AG08395 (cell line): ENCODE results near the gene NCBP2.
A peak's percentile ranks its signal among the peaks of the same experiment; 100 is the strongest.

Experiments used
- DNase-seq: peaks from one replicate; pipeline ENCODE4 v3.0.0; 2012; ENCODE audit warnings: mixed read lengths, low spot score

Gene NCBP2

DNA sequence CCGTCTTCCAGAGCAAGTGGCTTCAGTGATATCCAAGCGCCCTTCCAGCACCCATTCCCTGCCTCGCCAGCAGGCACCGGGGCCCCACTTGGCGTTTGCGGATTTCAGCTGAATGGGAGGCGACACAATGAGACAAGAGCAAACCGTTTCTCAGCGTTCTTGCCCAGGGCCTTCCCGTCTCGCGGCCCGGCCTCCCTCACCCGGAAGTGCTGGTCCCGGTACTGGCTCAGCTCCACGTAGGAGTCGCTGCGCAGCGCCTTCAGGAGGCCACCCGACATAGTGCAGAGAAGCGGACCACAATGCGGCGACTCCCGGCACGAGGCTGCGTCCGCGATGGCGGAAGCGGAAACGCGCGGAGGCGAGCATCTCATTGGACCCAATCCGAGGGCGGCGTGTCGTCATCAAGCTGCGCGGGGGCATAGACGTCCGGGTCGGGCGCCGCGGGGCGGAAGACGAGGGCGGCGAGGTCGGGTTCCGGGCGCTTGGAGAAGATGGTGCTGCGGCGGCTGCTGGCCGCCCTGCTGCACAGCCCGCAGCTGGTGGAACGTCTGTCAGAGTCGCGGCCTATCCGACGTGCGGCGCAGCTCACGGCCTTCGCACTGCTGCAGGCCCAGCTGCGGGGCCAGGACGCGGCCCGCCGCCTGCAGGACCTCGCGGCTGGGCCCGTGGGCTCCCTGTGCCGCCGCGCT lies at the start of gene NCBP2:
NCBP2 (minus strand) TSS at position 303 of the 689 bp plus-strand sequence; CDS start at position 278, 25 bp downstream.
- DNase-seq, result peak; percentile 96

DNA sequence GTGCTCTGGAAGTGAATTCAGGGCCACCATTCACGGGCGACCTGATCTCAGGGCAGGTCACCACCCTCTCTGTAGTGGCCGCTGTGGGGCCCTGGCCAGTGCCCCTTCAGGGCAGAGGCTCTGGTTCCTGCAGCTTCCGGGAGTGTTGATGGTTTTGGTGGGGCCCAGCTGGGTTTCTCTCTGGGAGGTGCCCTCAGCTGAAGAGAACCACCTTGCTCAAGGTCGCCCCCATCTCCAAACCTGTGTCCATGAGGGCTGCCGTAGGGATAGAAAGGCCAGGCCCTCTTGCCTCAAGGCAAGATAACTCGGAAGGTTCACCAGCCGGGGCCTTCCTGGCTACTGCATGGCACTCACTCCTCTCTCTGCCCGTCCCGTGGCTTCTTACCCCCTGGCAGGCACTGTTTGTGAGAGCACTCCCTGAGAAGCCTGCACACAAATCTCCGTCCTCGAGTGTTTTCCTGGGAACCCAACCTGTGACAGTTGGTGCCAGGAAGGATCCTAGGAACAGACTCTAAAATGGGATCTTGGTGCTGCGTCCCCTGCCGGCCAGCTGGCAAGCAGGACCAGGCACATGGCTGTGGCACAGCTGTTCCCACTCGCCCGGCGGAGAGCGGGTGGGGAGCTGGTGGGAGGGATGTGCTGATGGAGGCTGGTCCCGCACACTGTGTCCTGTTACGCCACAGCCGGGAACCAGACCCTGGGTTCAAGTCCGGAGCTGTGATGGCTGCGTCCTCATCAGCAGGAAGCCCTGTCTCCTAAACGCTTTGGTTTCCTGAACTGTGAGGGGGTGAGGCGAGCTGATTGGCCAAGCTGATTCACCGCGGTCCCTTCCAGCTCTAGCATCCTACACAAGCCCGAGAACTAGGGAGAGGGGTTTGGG lies 49.5 kb upstream of the NCBP2 start:
- DNase-seq, result no peak

DNA sequence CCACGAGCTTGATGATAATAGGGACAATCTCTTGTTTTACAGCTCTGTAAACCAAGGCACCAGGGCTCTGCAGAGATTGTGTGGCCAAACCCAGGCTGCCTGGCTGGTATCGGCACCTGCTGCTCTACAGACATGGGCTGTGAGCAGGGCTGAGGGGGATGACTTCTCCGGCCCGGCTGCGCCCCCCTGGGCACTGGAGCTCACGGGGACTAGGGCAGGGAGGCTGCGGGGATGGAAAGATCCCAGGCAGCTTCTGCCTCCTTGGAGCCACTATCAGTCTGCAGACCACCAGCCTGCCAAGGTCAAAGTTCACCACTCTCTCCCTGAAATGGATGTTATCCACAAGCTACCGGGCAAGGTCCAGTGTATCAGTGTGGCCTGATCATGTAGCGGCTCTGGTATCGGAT lies 48.3 kb upstream of the NCBP2 start:
- DNase-seq, result no peak

DNA sequence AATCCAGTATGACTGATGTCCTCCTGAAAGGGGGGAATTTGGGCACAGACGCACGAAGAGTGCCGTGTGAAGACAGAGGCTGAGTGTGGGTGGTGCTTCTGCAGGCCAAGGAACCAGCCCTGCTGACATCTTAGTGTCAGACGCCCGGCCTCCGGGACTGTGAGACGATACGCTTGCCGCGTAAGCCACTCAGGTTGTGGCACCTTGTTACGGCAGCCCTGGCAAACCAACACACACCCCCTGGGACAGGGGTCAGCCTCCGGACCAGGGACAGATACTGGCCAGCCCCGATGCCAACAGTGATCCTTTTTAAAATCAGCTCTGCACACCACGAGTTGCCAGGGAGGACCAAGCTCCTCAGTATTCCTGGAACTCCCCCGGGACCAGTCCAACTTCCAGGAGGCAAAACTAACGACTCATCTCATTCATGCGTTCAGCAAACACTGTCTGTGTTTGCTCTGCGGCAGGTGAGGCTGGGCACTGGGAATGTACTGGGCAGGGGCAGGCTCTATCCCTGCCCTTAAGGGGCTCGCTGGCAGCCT lies 47.5 kb upstream of the NCBP2 start:
- peak; percentile 62 for DNase-seq

DNA sequence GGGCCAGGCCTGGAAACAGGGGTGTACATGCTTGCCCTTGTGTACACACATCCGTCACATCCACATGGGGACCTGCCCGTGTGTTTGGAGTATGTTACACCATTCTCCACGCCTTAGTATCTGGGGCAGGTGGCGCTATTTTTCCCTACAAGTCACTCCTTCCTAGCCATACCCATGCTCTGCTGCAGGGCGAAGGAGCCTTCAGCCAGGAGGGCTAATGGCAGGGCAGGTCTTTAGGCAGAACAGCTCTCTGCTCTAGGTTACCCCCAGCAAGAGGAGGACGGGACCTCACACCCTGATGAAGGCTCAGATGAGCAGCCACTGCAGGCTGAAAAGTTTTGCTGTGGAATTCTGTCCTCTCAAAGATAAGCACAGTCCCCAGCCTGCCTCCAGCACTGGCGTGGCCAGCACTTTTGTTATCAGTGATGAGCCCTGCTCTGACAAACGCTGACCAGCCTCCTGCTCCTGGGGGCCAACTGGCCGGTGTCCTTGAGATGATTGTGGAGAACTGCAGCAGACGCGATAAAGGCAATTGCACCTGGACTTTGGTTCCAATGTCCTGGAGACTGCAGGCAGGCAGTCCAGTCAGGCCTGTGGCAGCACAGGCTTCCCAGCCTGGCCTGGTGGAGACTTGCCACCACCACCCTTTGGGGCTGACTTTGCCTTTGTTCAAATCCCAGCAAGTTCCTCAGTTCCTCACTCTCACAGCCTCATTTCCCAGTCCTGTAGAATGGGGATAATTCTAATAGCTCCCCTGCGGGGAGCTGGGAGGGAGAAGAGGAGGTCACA lies 46.1 kb upstream of the NCBP2 start:
- no peak for DNase-seq

DNA sequence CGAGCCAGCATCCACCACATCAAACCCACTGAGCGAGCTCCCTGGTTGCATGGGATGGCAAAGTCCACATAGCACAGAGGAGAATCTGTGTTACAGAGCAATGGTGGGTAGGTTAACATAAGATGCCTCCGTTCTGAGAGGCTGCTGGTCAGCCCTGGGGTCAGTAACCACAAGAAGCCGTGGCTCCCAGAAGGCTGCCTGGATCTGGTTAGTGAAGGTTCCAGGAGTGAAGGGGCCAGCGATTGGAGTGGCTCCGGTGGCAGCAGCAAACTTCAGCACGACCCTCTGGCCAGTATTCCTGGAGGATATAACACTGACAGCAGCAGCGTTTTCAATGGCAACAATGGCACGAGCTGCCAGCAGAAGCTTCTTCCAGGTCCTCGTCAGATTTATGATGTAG lies 44.7 kb upstream of the NCBP2 start:
- DNase-seq, result no peak

DNA sequence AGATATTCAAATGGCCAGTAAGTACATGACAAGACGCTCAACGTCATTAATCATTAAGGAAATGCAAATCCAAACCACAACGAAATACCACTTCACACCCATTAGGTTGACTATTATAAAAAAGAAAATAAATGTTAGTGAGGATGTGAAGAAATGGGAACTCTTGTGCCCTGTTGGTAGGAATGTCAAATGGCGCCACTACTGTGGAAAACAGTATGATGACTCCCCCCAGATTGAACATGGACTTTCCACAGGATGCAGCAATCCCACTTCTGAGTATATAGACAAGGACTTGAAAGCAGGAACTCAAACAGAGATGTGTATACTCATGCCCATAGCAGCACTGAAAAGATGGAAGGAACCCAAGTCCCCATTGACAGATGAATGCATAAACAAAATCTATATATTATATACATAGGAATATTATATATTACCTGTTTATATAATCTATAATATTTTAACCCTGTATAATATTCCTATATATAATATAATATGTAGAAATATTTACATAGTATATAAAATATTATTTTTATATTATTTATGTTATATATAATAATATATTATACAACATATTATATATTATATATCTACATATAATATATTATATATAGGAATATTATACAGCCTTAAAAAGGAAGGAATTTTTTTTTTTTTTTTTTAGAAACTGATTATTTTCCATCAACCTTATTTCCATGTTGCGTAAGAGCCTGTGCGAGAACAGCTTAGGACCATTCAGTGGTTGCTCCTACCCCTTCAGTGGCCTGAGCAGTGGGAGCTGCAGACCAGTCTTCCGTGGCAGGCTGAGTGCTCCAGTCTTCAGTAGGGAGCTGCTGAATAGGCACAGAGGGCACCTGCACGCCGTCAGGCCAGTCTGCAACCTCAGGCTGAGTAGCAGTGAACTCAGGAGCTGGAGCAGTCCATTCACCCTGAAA lies 43.9 kb upstream of the NCBP2 start:
- DNase-seq, result no peak

DNA sequence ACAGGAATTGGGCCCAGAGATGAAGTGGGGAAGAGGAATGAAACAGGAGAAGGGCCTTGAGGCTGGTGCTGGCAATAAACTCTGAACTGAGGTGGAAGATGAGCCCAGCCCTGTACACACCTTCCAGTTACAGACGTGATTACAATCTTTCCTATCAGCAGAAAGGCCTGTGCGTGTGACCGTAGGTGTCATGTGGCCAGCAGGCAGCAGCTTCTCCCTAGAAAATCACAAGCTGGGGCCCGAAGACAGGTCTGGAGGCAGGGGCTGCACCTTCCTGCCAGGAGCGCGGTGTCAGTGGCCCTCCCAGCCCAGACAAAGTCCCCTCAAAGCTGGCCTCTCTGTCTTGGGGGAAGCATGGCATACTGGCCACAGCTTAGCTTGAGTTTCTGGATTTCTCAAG lies 43.0 kb upstream of the NCBP2 start:
- DNase-seq, result no peak

DNA sequence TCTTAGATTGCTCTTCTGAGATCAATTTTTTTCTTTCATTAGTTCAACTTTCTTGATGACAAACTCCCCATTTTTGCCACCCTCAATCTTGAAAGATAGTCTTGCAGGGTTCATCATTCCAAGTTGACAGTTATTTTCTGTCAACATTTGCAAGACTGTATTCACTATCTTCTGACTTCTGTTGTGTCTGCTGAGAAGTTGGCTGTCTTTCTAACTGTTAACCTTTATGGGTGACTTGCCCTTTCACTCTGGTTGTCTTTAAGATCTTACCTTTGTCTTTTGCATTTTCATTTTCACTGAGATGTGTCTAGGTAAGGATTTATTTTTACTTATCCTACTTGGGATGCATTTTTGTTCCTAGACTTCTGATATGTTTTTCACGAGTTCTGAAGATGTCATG lies 40.9 kb upstream of the NCBP2 start:
- DNase-seq, result no peak

DNA sequence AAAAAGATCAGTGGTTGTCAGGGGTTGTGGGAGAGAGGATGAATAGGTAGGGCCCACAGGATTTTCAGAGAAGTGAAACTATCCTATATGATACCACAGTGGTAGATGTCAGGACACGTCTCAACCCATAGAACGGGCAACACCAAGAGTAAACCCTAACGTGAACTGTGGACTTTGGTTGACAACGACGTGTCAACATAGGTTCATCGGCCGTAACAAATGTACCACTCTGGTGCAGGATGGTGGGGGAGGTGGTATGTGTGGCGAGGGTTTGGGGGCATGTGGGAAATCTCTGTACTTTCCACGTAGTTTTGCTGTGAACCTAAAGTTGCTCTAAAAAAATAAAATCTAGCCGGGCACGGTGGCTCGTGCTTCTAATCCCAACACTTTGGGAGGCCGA lies 39.3 kb upstream of the NCBP2 start:
- no peak for DNase-seq

DNA sequence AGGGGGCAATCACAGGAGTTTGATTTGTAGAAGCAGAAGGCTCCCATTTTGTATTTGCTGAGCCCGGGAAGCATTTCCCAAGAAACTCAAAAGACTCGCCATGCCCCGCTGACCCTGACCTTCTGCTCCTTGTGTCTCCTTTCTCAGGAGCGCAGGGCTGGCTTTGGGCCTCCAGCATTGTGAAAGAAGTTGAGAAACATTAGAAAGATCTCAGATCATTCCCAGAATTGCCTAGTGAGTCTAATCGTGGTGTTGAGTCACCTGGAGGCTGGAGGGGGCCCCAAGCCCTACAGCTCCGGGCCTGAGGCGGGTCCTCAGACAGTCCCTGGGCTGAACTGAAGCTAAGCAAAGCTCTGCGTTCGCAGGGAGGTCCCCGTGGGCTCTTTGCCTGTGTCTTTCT lies 37.2 kb upstream of the NCBP2 start:
- DNase-seq, result peak; percentile 28

DNA sequence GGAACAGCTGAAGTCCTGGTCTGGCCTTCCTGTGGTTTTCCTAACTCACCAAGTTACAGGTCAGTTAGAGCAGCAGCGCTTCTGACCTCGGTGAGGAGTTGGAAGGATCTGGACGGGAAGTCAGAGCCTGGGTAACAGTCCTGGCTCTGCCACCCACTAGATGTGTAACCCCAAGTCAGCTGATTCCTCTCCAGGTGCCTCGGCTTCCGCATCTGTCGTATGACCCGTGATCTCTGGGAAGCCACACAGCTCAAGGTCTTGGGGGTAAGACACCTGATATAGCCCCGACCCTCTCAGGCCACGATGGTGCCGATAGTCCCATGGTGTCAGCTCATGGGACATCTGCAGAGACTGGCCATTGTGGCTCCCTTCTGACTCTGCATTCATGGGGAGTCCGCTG lies 34.6 kb upstream of the NCBP2 start:
- DNase-seq, result no peak

DNA sequence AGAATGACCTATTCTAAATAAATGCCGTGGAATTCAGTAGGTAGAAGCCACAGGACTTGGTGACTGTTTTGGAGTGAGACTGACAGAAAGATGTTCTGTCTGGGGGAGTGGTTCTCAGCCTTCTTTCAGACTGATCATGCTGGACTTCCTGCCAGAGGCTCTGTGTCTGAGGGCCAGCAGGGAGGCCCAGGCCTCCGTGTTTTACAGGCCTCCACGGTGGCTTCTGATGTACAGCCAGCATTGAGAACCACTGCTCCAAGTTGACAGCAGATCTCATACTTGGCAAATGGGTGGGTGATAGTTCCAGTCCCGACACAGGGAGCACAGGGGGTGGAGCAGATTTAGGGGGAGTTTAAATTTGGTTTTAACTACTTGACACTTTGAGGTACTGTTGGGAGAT lies 33.0 kb upstream of the NCBP2 start:
- DNase-seq, result no peak

DNA sequence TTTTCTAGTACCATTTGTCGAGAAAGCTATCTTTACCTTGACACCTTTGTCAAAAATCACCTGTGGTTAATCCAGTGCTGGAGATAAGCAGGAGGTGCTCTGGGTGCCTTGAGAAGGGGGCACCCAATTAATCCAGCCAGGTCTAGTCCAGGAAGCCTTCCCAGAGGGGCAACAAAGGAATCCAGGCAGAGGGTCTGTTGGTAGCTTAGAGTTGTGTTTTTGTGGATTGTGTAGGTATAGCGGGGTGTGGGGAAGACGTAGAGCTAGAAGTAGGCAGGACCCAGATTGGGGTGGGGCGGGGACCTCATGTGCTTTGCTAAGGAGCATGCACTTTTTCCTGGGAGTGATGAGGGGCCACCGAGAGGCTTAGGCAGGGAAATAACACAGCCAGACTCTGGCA lies 32.3 kb upstream of the NCBP2 start:
- DNase-seq, result no peak

DNA sequence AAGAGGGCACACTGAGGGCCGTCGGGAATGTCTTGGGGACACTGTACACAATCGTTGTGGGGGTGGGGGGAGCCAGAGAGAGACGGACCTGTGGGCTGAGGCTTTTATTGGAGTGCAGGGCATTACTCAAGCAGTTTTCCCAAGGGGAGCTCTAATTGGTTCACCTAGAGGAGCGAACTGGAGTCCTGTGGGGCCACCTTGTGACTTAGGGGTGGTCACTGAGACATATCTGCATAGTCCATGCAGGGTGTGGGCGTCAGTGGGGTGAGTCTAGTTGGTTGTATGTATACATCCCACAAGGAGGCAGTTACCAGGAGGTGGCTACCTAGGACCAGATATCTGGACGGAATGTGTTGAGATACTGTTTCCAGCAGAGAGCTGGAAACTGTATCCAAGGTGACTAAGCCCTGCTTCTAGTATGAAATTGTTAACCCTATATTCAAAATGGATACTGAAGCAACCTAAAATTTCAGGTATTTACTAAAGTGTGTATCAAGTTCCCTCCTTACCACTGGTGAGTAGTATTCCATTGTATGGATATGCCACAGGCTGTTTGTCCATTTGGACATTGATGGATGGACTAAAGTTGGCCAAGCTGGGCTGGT lies 28.9 kb upstream of the NCBP2 start:
- DNase-seq, result no peak

DNA sequence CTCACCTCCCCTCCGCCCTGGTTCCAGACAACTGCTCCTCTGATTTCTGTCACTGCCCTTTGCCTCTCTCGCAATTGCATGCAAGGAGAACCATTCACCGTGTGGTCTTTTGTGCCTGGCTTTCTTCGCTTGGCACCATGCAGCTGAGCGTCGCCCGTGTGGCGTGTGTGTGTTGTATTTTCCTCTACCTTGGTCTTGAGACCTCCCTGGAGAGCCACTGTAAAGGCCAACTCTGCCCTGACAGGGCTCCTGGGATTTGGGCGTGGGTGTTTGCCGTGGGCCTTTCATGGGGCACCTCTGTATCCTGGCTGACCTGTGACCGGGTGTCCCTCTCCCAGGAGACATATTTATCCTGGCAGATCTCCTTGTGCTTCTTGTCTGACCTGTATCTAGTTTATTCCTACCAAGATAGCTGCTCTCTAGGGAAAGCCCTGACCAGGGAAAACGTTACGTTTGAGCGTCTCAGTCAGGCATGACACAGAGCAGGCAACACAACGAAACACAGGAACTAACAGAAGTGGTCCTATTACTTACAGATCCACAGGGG lies 28.3 kb upstream of the NCBP2 start:
- DNase-seq, result no peak

DNA sequence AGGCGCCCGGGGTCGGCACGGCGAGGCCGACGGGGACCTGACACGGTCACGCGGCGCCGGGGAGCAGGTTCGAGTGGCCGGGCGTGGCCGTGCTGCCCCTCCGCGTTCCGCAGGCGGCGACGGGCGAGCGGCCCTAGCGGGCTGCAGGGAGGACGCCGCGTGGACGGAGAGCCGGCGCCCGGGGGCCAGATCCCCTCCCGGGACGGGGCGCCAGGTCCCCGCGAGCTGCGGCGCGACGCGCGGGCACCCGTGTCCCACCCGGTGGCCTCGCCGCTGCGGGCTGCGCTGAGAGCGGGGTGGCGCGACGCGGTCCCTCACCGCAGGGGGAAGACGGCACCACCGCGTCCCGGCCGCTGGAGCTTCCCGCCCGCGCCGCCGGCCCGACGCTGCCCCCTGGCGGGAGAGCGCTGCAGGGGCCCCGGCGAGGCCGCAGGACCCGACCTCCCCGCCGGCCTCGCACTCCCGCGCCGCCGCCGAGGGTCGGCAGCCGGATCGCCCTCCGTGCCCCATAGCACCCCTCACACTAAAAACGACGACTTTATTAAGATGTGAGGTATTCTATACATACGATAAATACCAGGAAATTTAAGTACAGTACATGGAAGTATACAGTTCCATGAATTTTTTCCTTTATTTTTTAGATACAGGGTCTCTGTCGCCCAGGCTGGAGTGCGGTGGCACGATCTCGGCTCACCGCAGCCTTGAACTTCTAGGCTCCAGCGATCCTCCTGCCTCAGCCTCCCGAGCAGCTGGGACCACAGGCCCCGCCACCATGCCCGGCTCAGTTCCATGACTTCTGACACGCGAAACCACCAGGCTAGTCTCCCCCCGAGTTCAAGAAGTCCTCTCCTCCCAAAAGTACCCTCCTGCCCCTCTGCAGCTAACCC lies 27.6 kb upstream of the NCBP2 start:
- DNase-seq, result peak; percentile 84

DNA sequence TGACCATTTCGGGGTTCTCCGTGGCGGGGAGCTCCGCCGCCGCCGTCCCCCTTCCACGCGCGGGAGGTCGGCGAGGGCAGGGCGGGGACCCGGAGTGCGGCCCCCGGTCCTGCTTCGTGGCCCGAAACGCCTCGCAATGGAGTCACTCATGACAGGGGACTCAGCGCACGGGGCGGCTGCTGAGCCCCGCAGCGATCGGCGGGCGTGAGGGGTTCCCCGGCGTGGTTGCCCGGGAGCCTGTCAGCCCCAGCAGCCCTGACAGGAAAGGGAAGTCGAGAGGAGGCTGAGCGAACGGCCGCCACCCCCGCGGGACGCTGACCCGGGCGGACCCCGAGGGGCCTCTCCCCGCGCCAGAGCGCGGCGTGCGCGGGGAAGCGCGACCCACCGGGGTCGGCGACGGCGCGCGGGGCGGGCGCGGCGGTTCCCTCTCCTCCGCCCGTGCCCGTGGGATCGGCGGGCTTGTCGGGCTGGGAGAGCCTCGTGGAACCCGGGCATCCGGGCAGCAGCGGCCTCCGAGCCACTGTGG lies 26.9 kb upstream of the NCBP2 start:
- peak; percentile 27 for DNase-seq
